Dendritic cell treated with granulocyte-macrophage colony-stimulating factor and Interleukin-4, amounts not matched to agents 40 ng/mL and 50 ng/mL, for 4 days (primary cell): ENCODE data around the gene MTUS2.

Source experiments
- H3K27ac Mint-ChIP-seq: one replicate; pipeline ENCODE4 v1.8.0; 2022; ENCODE audit warnings: mild to moderate bottlenecking, mixed read lengths
- H3K27me3 Mint-ChIP-seq: one replicate; pipeline ENCODE4 v1.8.0; 2022; ENCODE audit warnings: mild to moderate bottlenecking, mixed read lengths
- H3K36me3 Mint-ChIP-seq: one replicate; pipeline ENCODE4 v1.8.0; 2022; ENCODE audit warnings: low read depth, mixed read lengths
- H3K4me1 Mint-ChIP-seq: one replicate; pipeline ENCODE4 v1.8.0; 2022; ENCODE audit warnings: low read depth, mixed read lengths
- H3K4me3 Mint-ChIP-seq: one replicate; pipeline ENCODE4 v1.8.0; 2022; ENCODE audit warnings: mild to moderate bottlenecking, moderate library complexity, mixed read lengths
- H3K9me3 Mint-ChIP-seq: one replicate; pipeline ENCODE4 v1.8.0; 2022; ENCODE audit warnings: mixed read lengths
- intact Hi-C: fragments of 100-400 bp; cut with micrococcal nuclease; formaldehyde crosslinking; loops from one replicate; pipeline ENCODE4 v1.15.0; 2022

The MTUS2 gene

GRCh38 chr13:28991764-28992163 lies 171.6 kb downstream of the MTUS2 start:
- intact Hi-C loops = no loop called here
- no peak overlapping the region for H3K4me3 Mint-ChIP-seq
- no peaks in the 10 kb centered on the region for H3K27me3 Mint-ChIP-seq

DNA sequence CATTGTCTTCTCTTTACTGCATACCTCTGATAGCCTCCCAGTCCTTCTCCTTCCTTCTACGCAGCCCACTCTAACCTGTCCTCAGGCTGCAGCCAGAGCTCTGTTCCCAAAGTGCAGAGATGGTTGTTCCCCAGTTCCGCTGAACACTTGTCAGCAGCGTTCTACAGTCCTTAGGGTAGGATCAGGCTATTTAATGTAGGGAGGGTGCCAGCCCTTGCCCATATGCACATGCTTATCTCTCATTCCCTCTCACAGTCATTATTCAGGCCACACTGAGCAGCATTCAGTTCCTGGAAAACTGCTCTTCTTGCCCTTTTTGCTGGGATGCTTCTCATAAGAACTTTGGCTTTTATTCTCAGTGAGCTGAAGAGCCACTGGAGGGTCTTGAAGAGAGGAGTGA lies 180.7 kb downstream of the MTUS2 start:
- intact Hi-C loops = no loop called here
- no peaks in the 10 kb centered on the region for H3K4me1 Mint-ChIP-seq

More at GRCh38 chr13:28991764-28992163, 171.6 kb downstream of the MTUS2 start:
- H3K27ac Mint-ChIP-seq = no peak overlapping the region
- H3K4me1 Mint-ChIP-seq = no peaks in the 10 kb centered on the region
- H3K36me3 Mint-ChIP-seq = no peaks in the 10 kb centered on the region
- peaks cover 15% of the 10 kb centered on the region for H3K9me3 Mint-ChIP-seq

GRCh38 chr13:29005035-29005762 lies 185.1 kb downstream of the MTUS2 start:
- no peaks in the 10 kb centered on the region for H3K36me3 Mint-ChIP-seq
- no peaks in the 10 kb centered on the region for H3K4me1 Mint-ChIP-seq
- no peak overlapping the region for H3K27ac Mint-ChIP-seq
- no peak overlapping the region for H3K4me3 Mint-ChIP-seq
- peaks cover 9% of the 10 kb centered on the region for H3K9me3 Mint-ChIP-seq
- no peaks in the 10 kb centered on the region for H3K27me3 Mint-ChIP-seq
- intact Hi-C loops = no loop called here

More for the DNA sequence above, 180.7 kb downstream of the MTUS2 start:
- Mint-ChIP-seq H3K27ac (no peak overlapping the region), H3K27me3 (no peaks in the 10 kb centered on the region), H3K36me3 (no peaks in the 10 kb centered on the region), H3K9me3 (peaks cover 27% of the 10 kb centered on the region), H3K4me3 (no peak overlapping the region)

- H3K27ac Mint-ChIP-seq = no peak overlapping the region
- H3K4me3 Mint-ChIP-seq = no peak overlapping the region
- no peaks in the 10 kb centered on the region for H3K27me3 Mint-ChIP-seq
- intact Hi-C loops = no loop called here
- H3K36me3 Mint-ChIP-seq = no peaks in the 10 kb centered on the region
- no peaks in the 10 kb centered on the region for H3K4me1 Mint-ChIP-seq
- peaks cover 4% of the 10 kb centered on the region for H3K9me3 Mint-ChIP-seq
Observed at GRCh38 chr13:29005763-29006120, 185.6 kb downstream of the MTUS2 start.

GRCh38 chr13:29006359-29006850 lies 186.3 kb downstream of the MTUS2 start:
- H3K4me1 Mint-ChIP-seq = no peaks in the 10 kb centered on the region
- H3K27ac Mint-ChIP-seq = no peak overlapping the region
- H3K4me3 Mint-ChIP-seq = no peak overlapping the region
- no peaks in the 10 kb centered on the region for H3K27me3 Mint-ChIP-seq
- H3K9me3 Mint-ChIP-seq = no peaks in the 10 kb centered on the region
- intact Hi-C loops = no loop called here
- no peaks in the 10 kb centered on the region for H3K36me3 Mint-ChIP-seq

DNA sequence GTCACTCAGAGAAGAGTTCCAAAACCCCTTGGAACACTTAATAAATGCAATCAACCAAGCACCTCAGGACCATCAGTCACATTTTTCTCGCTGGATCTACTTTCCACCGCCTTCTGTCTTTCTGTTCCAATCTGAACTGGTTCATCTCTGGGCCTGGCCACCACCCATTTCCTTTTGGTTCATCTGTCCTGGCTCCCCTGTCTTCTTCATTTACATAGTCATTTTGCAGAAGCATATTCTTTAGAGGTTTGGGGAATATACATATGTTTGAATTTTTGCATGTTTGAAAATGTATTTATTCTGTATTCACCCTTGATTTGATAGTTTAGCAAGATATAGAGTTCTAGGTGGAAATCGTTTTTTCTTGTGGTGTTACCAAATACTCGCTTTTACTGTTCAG lies 188.2 kb downstream of the MTUS2 start:
- H3K4me1 Mint-ChIP-seq = no peaks in the 10 kb centered on the region
- no peaks in the 10 kb centered on the region for H3K36me3 Mint-ChIP-seq
- intact Hi-C loops = no loop called here
- no peaks in the 10 kb centered on the region for H3K27me3 Mint-ChIP-seq
- H3K27ac Mint-ChIP-seq = no peak overlapping the region
- no peaks in the 10 kb centered on the region for H3K9me3 Mint-ChIP-seq
- no peak overlapping the region for H3K4me3 Mint-ChIP-seq

GRCh38 chr13:29020314-29020713 lies 200.2 kb downstream of the MTUS2 start:
- Mint-ChIP-seq H3K27me3 (no peaks in the 10 kb centered on the region), H3K9me3 (no peaks in the 10 kb centered on the region), H3K36me3 (no peaks in the 10 kb centered on the region), H3K4me1 (peaks cover 7% of the 10 kb centered on the region), H3K4me3 (no peak overlapping the region), H3K27ac (no peak overlapping the region)
- intact Hi-C loops = no loop called here

DNA sequence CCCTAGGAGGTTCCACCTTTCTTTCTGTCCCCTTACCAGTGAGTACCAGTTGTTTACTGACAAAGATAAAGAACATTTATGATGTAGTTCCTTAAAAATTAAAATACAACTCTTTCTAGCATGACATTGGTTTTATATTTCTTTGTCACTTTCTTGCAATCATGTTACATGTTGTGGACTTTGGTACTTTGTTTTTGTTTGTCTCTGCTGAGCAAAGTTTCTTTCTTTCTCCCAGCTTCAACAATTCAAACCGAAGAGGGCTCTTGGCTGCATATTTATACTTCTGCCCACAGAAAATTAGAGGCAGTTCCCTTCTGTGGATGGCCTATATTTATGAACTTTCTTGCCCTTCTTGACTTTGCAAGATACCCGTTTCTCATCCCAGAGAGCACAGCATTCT lies 201.2 kb downstream of the MTUS2 start:
- H3K9me3 Mint-ChIP-seq = peaks cover 8% of the 10 kb centered on the region

GRCh38 chr13:29021717-29022116 lies 201.6 kb downstream of the MTUS2 start:
- intact Hi-C loops = no loop called here
- Mint-ChIP-seq H3K4me3 (no peak overlapping the region), H3K27ac (no peak overlapping the region), H3K9me3 (peaks cover 9% of the 10 kb centered on the region), H3K27me3 (no peaks in the 10 kb centered on the region), H3K36me3 (no peaks in the 10 kb centered on the region), H3K4me1 (peaks cover 7% of the 10 kb centered on the region)

More for the DNA sequence above, 201.2 kb downstream of the MTUS2 start:
- intact Hi-C loops = no loop called here
- Mint-ChIP-seq H3K36me3 (no peaks in the 10 kb centered on the region), H3K4me1 (peaks cover 7% of the 10 kb centered on the region), H3K4me3 (no peak overlapping the region), H3K27ac (no peak overlapping the region), H3K27me3 (no peaks in the 10 kb centered on the region)

DNA sequence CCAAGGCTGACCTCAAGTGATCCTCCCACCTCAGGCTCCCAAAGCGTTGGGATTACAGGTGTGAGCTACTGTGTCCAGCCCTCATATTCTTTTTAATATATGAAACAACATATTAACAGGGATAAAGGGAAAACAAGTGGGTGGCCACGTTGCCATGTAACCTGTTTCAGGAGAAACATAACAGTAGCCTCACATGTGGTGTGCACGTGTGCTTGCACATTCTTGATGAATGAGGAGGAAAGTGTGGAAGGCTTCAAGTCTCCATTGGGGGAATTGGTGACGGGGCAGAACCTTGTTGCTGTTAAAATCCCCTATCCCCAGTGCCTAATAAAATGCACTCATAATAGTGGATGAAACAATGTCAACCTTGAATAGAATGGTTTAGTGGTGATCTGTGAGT lies 202.3 kb downstream of the MTUS2 start:
- H3K4me3 Mint-ChIP-seq = no peak overlapping the region
- no peaks in the 10 kb centered on the region for H3K27me3 Mint-ChIP-seq
- no peak overlapping the region for H3K27ac Mint-ChIP-seq
- peaks cover 10% of the 10 kb centered on the region for H3K9me3 Mint-ChIP-seq
- H3K36me3 Mint-ChIP-seq = no peaks in the 10 kb centered on the region
- intact Hi-C loops = no loop called here
- H3K4me1 Mint-ChIP-seq = peaks cover 7% of the 10 kb centered on the region

GRCh38 chr13:29022968-29023367 lies 202.8 kb downstream of the MTUS2 start:
- H3K4me3 Mint-ChIP-seq = no peak overlapping the region
- H3K9me3 Mint-ChIP-seq = peaks cover 15% of the 10 kb centered on the region
- H3K36me3 Mint-ChIP-seq = no peaks in the 10 kb centered on the region
- intact Hi-C loops = no loop called here
- no peaks in the 10 kb centered on the region for H3K27me3 Mint-ChIP-seq
- H3K27ac Mint-ChIP-seq = no peak overlapping the region
- H3K4me1 Mint-ChIP-seq = peaks cover 7% of the 10 kb centered on the region

- Mint-ChIP-seq H3K36me3 (no peaks in the 10 kb centered on the region), H3K9me3 (peaks cover 32% of the 10 kb centered on the region), H3K27ac (no peak overlapping the region), H3K4me1 (peaks cover 7% of the 10 kb centered on the region), H3K4me3 (no peak overlapping the region), H3K27me3 (no peaks in the 10 kb centered on the region)
- intact Hi-C loops = no loop called here
Observed at GRCh38 chr13:29024783-29025182, 204.6 kb downstream of the MTUS2 start.

DNA sequence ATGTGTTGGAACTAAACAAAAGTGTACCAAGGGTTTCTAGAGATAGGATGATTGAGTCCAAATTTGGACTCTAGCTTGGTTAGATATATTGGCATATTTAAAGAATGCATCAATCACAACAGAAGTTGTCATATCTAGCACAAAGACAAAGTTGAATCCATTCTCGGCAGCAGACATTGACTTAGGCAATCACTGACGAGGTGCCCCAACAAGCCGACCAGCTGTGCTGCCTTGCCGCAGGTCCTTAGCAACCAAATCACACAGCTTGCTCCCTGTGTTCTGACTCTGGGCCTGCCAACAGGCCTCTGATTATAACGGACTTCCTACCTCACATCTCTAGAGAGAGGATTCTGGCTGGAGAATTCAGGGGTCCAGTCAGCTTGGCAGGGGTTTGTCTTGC lies 208.7 kb downstream of the MTUS2 start:
- Mint-ChIP-seq H3K36me3 (no peaks in the 10 kb centered on the region), H3K9me3 (peaks cover 36% of the 10 kb centered on the region), H3K27ac (no peak overlapping the region), H3K27me3 (no peaks in the 10 kb centered on the region), H3K4me3 (no peak overlapping the region), H3K4me1 (no peaks in the 10 kb centered on the region)
- intact Hi-C loops = no loop called here

DNA sequence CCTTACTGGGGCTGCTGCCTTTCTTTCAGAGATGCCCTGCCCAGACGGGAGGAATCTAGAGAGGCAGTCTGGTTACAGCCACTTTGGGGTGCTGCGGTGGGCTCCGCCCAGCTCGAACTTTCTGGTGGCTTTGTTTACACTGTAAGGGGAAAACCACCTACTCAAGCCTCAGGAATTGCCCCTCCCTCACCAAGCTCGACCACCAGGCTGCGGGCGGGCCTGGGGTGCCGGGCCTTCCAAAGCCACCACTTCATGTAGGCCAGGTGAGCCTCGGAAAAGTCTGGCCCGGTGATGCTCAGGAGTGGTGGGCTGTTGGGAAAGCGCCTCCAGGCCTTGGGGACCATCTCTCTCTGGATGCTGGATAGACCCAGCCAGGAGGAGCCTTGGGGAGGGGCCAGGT lies 218.6 kb downstream of the MTUS2 start:
- intact Hi-C loops = no loop called here
- H3K36me3 Mint-ChIP-seq = no peaks in the 10 kb centered on the region
- no peak overlapping the region for H3K27ac Mint-ChIP-seq
- H3K9me3 Mint-ChIP-seq = no peaks in the 10 kb centered on the region
- H3K4me3 Mint-ChIP-seq = no peak overlapping the region
- H3K4me1 Mint-ChIP-seq = no peaks in the 10 kb centered on the region
- no peaks in the 10 kb centered on the region for H3K27me3 Mint-ChIP-seq

DNA sequence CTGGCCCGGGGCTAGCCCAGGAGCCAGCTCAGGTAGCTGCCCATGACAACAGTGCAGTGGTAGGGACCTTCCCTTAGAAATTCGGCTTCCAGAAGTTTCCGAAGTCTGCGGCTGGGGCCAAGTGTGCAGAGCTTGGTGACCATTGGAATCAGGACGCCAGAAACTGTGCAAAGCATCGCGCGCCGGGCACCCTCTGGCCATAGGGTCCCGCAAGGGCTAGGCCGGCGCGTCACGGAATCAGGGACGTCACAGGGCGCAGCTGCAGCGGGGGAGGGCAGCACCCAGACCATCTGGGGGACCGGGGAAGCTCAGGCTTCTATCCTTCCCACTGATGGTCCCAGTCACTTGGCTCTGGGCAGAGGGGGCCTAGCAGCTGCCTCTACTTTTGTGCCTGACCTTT lies 219.1 kb downstream of the MTUS2 start:
- H3K27me3 Mint-ChIP-seq = no peaks in the 10 kb centered on the region
- H3K9me3 Mint-ChIP-seq = peaks cover 3% of the 10 kb centered on the region

More for the DNA sequence above, 219.1 kb downstream of the MTUS2 start:
- Mint-ChIP-seq H3K4me3 (no peak overlapping the region), H3K4me1 (no peaks in the 10 kb centered on the region), H3K36me3 (no peaks in the 10 kb centered on the region), H3K27ac (no peak overlapping the region)
- intact Hi-C loops = no loop called here
